Activated CD8-positive, alpha-beta memory T cell treated with anti-CD3 and anti-CD28 coated beads for 1 hour (primary cell): Measurements from ENCODE around the gene DNAH7.
"Not testable (repeated sequence)": the region's sequence is repeated elsewhere in the genome, so short reads cannot be mapped to it uniquely, and the experiment has no call there.

Experiments
- DNase-seq, 2 donors: peaks; one replicate each; pipeline ENCODE4 v3.0.0-alpha.2; 2020; ENCODE audit warnings: low read depth in 1 of 2; ENCODE audit errors: extremely low read depth in 1 of 2

The DNAH7 gene

DNA sequence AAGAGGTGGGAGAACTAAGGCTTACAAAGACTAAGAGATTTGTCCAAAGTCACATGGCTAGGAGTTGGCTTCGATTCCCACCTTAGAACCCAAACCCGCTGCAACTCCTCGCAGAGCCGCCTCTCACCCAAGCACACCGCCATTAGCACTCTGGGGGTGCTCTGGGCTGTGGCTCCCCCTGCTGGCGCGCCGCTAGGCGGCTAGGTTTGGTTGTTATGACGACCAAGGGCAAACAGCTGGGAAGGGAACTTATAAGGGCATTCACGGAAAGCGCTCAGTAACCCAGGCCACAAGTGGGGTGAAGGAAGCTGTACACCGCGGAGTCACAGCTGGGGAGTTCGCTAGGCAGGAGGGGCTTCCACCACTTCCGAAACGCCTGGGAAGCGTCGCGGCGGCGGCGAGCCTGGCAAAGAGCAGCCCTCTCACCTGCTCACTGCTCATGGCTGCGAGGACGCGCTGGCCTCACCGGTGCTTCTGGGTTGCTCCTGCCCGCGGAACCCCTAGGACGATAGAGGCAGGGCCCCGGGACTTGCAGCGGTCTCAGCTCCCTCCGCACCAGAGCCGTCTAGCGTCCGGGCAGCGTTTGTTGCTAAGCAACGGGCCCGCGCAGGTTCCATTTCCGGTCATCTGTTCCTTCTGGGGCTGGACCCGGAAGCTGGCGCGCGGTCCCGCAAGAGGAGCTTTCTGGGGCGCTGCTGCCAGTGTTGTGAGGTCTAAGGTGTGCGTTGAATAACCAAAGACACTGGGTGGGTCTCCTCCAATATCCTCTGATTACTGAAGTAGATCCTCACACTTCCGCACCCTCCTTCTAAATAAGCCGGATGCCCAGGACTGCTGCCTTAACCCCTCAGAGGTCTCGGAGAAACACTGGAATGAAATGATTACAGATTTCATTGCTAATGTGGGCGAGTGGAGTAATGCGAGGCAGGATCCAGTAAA is at the start of gene DNAH7:
Gene DNAH7, minus strand, starts transcription at position 567 of the 939 bp plus-strand sequence. Its CDS starts 126 bp downstream, at position 441.
- DNase-seq = peak; percentile 80 to 83

DNA sequence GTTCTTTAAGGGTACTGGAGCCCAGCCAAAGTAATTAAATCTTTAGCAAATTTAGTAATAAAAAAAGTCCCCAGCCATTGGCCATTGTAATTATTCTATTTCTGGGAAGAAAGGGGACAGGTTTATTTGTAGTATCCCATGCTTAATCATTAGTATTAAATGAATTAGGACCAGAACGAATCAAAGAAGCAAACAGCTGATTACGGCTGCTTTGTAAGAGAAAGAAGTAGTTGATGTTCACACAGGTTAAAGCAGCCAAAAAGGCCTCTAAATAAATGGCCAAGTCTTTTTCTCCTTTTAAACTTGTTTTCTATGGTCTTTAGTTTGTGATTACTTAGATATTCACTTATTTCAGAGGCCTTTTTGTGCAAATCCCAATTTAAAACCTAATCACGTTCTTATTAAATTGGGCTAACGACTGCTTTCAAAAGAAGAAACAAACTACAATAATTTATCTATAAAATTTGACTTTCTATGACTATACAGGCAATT is 48.6 kb upstream of the DNAH7 start:
- no peak for DNase-seq

DNA sequence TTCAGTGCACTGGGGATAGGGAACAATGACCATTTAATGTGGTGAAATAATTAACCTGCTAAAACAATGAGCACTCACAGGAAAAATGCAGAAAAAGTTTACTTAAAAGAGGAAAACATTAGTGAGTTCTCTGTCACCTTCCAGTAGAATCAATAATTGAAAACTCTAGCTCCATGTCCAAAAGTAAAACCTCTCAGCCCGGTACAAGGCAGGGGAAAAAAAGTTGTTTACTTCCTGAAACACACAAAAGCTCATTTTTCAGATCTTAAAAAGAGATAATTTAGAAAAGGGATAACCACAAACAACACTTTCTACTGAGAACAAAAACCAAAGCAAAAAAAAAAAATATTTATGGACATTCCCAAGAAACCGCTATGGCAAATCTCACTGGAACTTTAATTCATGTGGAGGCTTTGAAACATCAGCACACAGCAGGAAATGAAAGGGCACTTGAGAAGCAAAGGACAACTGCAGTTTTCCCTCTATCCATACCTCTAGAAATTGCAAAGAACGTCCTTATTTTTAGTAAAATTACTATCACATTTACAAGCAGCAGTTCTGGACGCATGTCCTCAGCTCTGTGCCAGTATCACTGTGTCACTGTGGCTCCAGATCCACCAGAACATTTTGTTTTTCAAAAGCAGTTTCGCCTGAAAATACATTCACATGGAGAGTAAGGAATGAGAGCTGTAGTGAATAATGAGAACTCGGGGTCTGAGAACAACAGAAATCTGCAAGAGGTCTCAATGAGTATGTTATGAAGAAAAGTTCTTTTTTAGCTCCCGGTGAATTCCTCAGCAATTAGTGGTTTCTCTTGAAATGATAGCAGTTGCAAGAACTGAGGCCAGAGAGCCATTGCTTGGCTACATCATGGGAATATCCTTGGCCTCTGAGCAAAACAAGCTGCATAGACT is 44.7 kb upstream of the DNAH7 start:
- no peak for DNase-seq

DNA sequence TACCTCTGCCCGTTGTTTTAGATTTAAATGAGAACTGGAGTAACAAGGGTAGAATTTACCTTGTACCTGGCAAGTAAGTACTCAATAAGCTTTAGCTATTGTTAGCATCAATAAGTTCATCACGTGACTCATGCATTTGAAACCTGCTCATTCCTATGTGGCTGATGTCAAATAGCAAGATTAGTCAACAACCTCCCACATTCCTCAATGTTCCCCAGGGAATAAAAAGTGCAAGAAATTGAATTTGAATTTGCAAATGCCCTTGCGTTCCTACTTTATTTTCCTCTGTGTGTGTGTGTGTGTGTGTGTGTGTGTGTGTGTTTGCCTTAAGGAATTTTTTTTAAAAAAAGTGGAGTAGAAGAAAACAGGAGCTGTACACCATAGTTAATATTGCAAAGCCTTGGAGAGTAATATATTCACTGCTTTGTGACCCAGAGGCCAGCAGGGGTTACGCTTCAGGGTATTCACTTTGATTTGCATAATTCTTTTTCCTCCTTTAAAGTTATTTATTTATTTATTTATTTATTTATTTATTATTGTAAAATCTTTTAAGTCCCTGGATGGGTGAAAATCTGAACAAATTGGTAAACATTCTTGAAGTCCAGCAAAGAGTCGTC is 43.9 kb upstream of the DNAH7 start:
- no peak for DNase-seq

DNA sequence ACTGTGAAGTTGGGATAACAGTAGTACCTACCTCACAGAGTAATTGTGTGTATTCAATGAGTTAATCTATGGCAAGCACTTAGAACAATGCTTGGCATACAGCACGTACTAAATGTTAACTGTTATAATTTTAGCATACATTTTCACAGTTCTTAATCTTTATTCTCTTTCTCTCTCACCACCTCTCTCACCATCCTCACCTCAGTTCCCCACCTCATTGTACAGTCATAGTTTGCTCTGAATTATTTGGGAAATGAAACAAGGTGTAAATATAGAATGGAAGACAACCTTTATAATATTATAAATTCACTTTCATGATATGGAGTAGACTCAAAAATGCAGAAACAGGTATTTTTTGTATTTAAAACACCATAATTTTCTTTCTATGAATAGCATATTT is 40.0 kb upstream of the DNAH7 start:
- no peak for DNase-seq

DNA sequence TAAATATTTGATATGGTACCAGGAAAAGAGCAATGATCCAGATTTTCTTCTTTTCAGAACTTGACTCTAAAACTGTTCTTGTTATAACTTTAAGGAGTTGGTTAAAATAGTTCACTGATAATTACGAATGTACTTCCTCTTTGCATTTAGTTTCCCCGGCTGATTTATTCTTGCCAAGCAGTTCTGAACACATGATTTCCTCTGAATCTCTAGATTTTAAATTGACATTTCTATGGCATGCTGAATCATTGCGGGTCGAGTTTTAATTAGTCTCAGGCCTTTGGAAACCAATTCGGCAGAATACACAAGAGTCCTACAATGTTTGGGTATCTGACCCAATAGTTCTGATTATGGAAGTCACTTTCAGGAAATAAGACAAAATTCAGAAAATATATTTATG is 37.3 kb upstream of the DNAH7 start:
- no peak for DNase-seq

DNA sequence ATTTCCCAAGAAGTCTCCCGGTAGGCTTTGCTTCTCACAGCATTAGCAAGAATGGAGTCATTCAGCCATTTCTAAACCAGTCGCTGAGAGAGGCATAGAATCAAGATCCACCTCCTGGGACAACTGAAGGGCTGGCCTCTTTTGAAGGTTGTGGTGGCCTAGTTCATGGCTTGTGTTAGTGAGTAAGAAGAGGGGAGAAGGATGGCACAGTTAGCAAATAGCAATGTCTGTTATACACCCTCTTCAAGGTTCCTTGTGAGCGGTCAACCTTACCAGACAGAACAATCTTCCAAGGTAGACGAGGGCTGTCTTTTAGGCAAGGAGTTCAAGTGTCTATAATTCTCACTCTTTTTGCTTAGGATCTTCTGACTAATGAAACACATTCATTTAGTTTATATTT is 35.4 kb upstream of the DNAH7 start:
- no peak for DNase-seq

DNA sequence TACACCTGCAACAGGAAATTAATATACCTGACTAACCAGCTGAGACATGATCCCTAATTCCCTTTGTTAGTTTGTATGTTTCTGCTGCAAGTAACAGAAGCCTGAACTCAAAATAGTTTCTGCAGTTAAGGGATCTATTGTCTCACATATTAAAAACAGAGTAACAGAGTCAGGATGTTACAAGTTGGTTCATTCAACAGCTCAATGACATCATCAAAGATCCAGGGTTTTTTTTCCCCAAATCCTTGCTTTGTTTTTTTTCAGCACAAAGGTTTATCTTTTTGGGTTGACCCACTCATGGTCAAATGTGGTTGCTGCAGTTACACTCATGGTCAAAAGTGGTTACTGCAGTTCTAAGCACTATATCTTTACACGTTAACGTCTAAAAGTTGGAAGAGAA is 35.0 kb upstream of the DNAH7 start:
- DNase-seq = no peak

DNA sequence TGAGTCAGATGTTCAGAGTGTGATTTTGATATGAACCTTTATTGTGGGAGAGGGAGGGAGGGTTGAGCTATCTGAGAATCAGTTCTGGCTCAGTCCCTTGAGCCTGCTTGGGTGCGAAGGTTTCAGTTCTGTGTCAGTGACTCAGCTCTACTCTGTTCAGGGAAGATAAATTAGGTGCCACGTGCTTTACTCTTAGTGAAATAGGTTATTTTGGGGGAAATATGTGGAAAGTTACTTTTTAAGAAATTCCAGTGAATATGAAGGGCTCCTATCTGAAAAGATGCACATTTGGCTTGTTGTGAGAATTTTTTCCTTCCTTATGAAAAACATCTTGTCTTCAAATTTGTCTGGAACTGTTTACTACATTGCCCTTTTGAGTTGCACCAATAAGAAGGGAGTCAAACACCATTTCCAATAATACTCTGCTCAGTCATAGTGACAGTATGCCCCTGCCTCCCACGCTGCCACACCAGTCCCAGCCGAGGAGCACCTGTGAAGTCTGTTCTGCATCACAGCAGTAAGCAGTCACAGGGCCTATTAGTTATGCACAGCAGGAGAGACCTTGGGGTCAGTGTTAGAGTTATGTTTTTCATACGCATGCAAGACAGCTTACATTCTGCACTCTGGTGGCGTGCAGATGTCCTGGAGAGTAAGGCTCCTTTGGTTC is 32.8 kb upstream of the DNAH7 start:
- no peak for DNase-seq

DNA sequence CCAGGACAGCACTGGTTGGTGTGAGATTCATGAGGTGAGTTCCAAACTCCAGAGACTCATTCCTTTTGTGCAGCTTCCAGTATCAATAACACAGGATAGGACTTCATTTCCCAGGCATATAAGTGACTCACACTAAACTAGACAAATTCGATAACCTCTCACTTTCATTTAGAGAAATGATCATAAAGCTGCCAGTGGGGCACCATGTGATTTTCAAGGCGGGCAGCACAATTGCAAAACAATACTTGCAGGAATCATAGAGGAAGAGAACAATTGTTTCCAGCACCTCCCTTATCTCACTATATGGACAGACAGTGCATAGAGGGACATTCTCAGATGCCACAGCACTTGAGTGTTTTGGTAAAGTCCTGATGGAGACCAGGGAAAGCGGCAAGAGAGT is 31.3 kb upstream of the DNAH7 start:
- no peak for DNase-seq

DNA sequence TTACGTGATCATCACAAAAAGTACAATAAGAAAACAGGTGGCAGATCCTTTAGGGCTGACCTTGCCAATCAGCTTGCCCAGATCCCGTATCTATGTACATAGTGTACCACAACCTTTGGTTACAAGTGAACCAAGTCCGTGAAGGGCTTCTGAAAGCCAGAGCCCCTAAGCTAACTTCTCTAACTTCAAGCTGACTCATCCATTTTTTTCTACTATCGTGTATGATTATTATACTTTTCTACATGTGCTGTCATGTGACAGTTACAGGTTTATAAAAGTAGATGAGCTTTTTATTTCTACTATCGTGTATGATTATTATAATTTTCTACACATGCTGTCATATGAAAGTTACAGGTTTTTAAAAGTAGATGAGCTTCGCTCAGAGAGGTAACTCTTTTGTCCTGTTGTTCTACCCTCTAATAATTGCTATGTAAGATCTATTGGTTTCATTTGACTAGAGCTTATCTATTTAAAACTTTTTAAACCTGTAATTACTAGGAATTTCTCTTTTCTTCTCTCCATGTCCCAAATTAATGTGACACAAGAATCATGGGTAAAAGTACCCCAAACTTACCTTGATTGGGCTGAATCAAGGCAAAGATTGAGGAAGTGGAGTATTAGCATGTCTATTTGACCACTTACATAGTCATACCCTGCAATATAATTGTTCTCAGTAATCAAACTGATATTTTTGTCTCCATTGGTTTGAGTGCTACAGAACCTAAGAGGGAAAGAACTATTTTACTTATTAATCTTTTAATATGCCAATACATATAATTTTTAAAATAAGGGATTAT is 29.4 kb upstream of the DNAH7 start:
- DNase-seq = no peak

DNA sequence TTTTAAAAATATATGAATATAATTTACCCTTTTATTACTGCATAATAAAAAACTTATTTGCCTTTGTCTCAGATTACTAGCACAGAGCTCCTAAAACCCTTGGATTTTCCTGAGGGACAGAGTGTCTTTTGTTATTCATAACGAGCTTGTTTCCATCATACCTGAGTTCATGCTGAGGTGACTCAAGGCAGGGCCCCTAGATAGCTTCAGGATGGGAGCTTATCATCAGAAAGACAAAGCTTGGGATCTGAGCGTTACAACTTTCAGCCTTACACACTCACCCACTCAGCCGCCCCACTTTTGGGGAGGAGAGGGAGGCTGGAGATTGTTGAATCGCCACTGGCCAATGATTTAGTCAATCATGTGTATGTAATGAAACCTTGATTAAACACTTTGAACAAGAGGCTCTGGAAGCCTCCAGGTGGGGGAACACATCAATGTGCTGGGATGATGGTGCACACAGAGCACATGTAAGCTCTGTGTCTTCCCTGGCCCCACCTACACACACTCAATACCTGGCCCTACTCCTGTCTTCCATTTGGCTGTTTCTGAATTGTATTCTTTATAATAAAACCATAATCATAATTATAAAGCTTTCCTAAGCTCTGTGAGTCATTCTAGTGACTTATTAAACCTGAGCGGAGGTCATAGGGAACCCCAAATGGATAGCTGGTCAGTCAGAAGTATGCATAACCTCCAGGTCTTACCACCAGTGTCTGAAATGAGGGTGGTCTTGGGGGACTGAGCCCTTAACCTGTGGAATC is 28.5 kb upstream of the DNAH7 start:
- DNase-seq = no peak

DNA sequence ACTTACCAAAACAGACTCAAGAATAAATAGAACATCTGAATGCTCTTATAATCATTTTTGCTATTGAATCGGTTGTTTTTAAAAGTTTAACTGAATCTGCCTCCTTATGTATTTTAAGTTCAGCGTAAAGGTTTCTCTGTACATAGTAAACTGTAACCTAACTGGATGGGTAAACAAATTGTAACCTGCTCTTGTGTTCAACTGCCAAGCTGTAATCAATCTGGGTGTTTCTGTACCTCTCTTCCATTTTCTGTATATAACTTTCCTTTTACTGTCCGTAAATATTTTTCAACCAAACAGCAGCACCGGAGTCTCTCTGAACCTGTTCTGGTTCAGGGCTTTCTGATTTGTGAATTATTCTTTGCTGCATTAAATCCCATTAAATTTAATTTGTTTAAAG is 27.6 kb upstream of the DNAH7 start:
- no peak for DNase-seq

DNA sequence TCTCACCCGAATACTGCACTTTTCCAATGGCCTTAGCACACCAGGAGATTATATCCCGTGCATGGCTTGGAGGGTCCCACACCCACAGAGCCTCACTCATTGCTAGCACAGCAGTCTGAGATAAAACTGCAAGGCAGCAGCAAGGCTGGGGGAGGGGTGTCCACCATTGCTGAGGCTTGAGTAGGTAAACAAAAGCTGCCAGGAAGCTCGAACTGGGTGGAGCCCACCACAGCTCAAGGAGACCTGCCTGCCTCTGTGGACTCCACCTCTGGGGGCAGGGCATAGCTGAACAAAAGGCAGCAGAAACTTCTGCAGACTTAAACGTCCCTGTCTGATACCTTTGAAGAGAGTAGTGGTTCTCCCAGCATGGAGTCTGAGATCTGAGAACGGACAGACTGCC is 20.8 kb upstream of the DNAH7 start:
- DNase-seq = not testable (repeated sequence)

DNA sequence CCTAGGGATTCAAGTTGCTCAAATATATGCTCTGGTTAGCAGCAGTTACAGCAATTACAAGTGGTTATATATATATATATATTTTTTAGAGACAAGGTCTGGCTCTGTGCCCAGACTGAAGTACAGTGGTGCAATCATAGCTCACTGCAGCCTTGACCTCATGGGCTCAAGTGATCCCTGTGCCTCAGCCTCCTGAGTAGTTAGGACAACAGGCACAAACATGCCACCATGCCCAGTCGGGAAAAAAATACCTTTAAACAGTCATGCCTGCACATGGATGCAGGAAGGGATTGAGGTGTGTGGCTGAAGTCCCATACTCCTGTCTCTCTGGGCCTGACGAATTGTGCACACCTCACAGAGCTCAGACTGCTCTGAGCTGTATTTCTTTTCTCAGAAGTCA is 19.6 kb upstream of the DNAH7 start:
- no peak for DNase-seq

DNA sequence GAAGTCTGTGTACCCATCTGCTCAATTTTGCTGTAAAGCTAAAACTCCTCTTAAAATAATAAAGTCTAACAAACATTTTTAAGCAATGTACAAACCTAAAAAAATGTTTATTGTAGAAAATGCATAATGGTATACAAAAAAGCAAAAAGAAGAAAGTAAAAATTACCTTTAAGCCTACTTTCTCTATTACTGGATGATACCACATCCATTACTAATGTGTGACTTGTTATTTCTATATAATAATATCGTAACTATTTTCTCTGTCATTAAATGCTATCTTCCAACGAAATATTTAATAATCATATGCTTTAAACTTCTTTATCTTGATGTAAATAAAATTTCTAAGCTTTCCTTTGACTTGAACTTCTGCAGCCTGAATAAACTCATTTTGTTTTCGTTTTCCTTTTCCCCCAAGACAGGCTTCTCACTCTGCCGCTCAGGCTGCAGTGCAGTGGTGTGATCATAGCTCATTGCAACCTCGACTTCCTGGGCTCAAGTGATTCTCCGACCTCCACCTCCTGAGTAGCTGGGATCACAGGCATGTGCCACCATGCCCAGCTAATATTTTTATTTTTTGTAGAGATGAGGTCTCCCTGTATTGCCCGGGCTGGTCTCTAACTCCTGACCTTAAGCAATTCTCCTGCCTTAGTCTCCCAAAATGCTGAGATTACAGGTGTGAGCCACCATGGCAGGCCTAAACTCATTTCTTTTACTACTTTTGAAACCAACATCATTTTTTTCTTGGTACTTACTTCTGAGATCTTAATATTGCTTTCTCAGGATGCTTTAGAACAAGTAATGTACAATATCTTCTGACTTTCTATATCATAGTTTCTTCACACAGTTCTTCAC is 18.1 kb upstream of the DNAH7 start:
- no peak for DNase-seq

DNA sequence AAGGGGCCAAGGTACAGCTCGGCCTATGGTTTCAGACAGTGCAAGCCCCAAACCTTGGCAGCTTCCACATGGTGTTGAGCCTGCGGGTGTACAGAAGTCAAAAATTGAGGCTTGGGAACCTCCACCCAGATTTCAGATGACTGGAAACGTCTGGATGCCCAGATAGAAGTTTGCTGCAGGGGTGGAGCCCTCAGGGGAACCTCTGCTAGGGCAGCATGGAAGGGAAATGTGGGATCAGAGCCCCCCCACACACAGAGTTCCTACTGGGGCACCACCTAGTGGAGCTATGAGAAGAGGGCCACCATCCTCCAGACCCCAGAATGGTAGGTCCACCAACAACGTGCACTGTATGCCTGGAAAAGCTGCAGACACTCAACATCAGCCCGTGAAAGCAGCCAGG is 15.0 kb upstream of the DNAH7 start:
- DNase-seq = no peak

DNA sequence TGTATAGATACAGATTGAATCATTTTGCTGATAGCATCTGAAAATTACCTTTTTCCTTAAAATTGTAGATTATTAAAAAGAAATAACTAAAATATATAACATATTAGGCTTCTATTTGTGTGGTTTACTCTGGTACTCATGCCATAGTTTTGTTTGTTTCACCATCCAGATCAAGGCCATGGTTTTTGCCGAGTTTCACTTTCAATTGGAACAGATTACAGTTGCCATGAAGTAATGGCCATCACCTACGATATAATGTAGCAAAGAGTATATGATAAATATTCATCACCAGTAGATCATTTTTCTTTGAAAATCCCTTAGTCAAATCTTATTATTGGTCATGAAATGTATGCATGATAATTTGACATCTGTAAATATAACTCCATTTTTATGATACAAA is 11.9 kb upstream of the DNAH7 start:
- no peak for DNase-seq
